GM12878 (cell line): Measurements from ENCODE around the gene VPS54. TPM values are rescaled to one million over a fixed set of nuclear protein-coding genes. Genes with fewer than 3 reads are reported as not detected.

ENCODE experiments used
- ATAC-seq: fragments of 200-7000 bp; cut with Tn5 transposase; 3 replicates; pipeline ENCODE4 v1.9.1; 2020; ENCODE audit warnings: mild to moderate bottlenecking, moderate library complexity
- BruUV-seq: library from RNA; stranded (reverse); fragments of 400-500 nt; replicated peaks from 2 replicates; lab custom pipeline; 2021; lab: Mats Ljungman, UMichigan
- CTCF ChIA-PET: fragments of 300-600 bp; sonication (Branson Sonifier 250); formaldehyde crosslinking; extraction: SDS; loops from one replicate; lab custom pipeline; 2021; ENCODE audit warnings: inconsistent platforms; lab: Yijun Ruan, JAX
- POLR2A ChIA-PET: fragments of 350-600 bp; formaldehyde crosslinking; extraction: SDS; loops from one replicate; lab custom pipeline; 2021; ENCODE audit warnings: inconsistent platforms; lab: Charles Lee
- RAD21 ChIA-PET: fragments of 300-600 bp; sonication (Branson Sonifier 250); formaldehyde crosslinking; loops from one replicate; lab custom pipeline; 2023; ENCODE audit warnings: antibody characterized with exemption; ENCODE audit not compliant: unreplicated experiment; lab: Charles Lee
- SMC1A ChIA-PET: fragments of 300-600 bp; sonication (Branson Sonifier 250); formaldehyde crosslinking; loops from one replicate; lab custom pipeline; 2023; ENCODE audit not compliant: unreplicated experiment, uncharacterized antibody; lab: Charles Lee
- DNase-seq: peaks from one replicate; pipeline ENCODE4 v3.0.0-alpha.2; 2011; ENCODE audit warnings: low read depth, low spot score
- FAIRE-seq: peaks from 3 replicates; lab custom pipeline; 2011; peaks lifted over from hg19 to GRCh38; lab: Jason Lieb, UNC
- H2AFZ ChIP-seq: 2 replicates; pipeline ENCODE4 v1.6.0; 2011; ENCODE audit warnings: low read depth, low read length, control low read depth; ENCODE audit not compliant: control insufficient read depth
- H3K27ac ChIP-seq: 2 replicates; pipeline ENCODE4 v1.5.1; 2011; ENCODE audit warnings: control low read depth; ENCODE audit not compliant: control insufficient read depth, insufficient read depth
- H3K27me3 ChIP-seq, 2 experiments: replicated peaks in 1 of 2; 2 replicates each; pipeline versions ENCODE4 v1.6.0 to v1.6.1; 2011; ENCODE audit warnings: low read length in 1 of 2; ENCODE audit not compliant: control insufficient read depth in 2 of 2, insufficient read depth in 2 of 2
- H3K36me3 ChIP-seq, 2 experiments: 2 replicates each; pipeline ENCODE4 v1.5.1; 2011; ENCODE audit warnings: low read length in 1 of 2; ENCODE audit not compliant: control insufficient read depth in 2 of 2, insufficient read depth in 2 of 2
- H3K4me1 ChIP-seq: 2 replicates; pipeline ENCODE4 v1.6.1; 2011; ENCODE audit warnings: mild to moderate bottlenecking, low read length, moderate library complexity, mixed read lengths; ENCODE audit not compliant: control insufficient read depth, insufficient read depth
- H3K4me2 ChIP-seq: 2 replicates; pipeline ENCODE4 v1.6.0; 2011; ENCODE audit warnings: control low read depth; ENCODE audit not compliant: control insufficient read depth, insufficient read depth
- H3K4me3 ChIP-seq: fragments of 200-600 bp; sonication (generic); 2 replicates; pipeline ENCODE4 v1.5.1; 2016
- H3K79me2 ChIP-seq: 2 replicates; pipeline ENCODE4 v1.6.0; 2011; ENCODE audit warnings: low read length; ENCODE audit not compliant: control insufficient read depth, insufficient read depth
- H3K9ac ChIP-seq: 2 replicates; pipeline ENCODE4 v1.8.0; 2011; ENCODE audit warnings: low read length, control low read depth, mixed read lengths; ENCODE audit not compliant: control insufficient read depth, insufficient read depth
- H3K9me3 ChIP-seq: replicated peaks from 3 replicates; pipeline ENCODE4 v1.5.1; 2011; ENCODE audit warnings: mild to moderate bottlenecking, low read length; ENCODE audit not compliant: control insufficient read depth, insufficient read depth
- H4K20me1 ChIP-seq: 2 replicates; pipeline ENCODE4 v1.6.0; 2011; ENCODE audit not compliant: control insufficient read depth, insufficient read depth
- ATF2 ChIP-seq: IDR thresholded peaks from 2 replicates; pipeline ENCODE4 v1.6.1; 2012; ENCODE audit warnings: low read length, inconsistent platforms
- BMI1 ChIP-seq: fragments of 450-650 bp; IDR thresholded peaks from 2 replicates; pipeline ENCODE4 v1.6.1; 2016; ENCODE audit warnings: mild to moderate bottlenecking, moderate library complexity, borderline replicate concordance
- CTCF ChIP-seq, 3 experiments: IDR thresholded peaks in 2 of 3; conservative IDR thresholded peaks in 1 of 3; 2 replicates each; pipeline ENCODE4 v1.5.1; 2011; ENCODE audit warnings: low read depth in 3 of 3, low read length in 3 of 3, mild to moderate bottlenecking in 3 of 3, control low read depth in 2 of 3, moderate library complexity in 2 of 3, inconsistent platforms in 1 of 3, mixed read lengths in 1 of 3; ENCODE audit not compliant: control insufficient read depth in 2 of 3, insufficient read depth in 1 of 3; ENCODE audit errors: extremely low read depth in 1 of 3
- E2F4 ChIP-seq: IDR thresholded peaks from 2 replicates; pipeline ENCODE4 v1.6.1; 2012; ENCODE audit warnings: low read depth, low read length, improper control_type of control experiment
- ESRRA ChIP-seq: IDR thresholded peaks from 2 replicates; pipeline ENCODE4 v1.6.1; 2012; ENCODE audit warnings: mild to moderate bottlenecking, low read length, improper control_type of control experiment
- EZH2 ChIP-seq: IDR thresholded peaks from 2 replicates; pipeline ENCODE4 v1.6.1; 2012; ENCODE audit warnings: low read depth, mild to moderate bottlenecking, control low read depth, inconsistent platforms, low read length, borderline replicate concordance; ENCODE audit not compliant: control insufficient read depth
- GATAD2B ChIP-seq: fragments of 450-650 bp; conservative IDR thresholded peaks from 2 replicates; pipeline ENCODE4 v1.6.1; 2017; ENCODE audit warnings: low read depth, mild to moderate bottlenecking, moderate library complexity
- KLF5 ChIP-seq: fragments of 450-650 bp; IDR thresholded peaks from 2 replicates; pipeline ENCODE4 v1.6.1; 2014; ENCODE audit warnings: mild to moderate bottlenecking; ENCODE audit not compliant: partially characterized antibody
- NFIC ChIP-seq: IDR thresholded peaks from 2 replicates; pipeline ENCODE4 v1.6.1; 2012; ENCODE audit warnings: low read depth, mild to moderate bottlenecking, inconsistent platforms, low read length, moderate library complexity
- NFYB ChIP-seq: IDR thresholded peaks from 2 replicates; pipeline ENCODE4 v1.6.1; 2011; ENCODE audit warnings: low read depth, mild to moderate bottlenecking, low read length, improper control_type of control experiment, moderate library complexity; ENCODE audit not compliant: insufficient read depth
- NKRF ChIP-seq: fragments of 450-650 bp; conservative IDR thresholded peaks from 2 replicates; pipeline ENCODE4 v1.6.1; 2017; ENCODE audit warnings: mild to moderate bottlenecking, moderate library complexity
- NR2F1 ChIP-seq: fragments of 450-650 bp; conservative IDR thresholded peaks from 2 replicates; pipeline ENCODE4 v1.6.1; 2017; ENCODE audit warnings: mild to moderate bottlenecking
- RCOR1 ChIP-seq: conservative IDR thresholded peaks from 2 replicates; pipeline ENCODE4 v1.6.1; 2012; ENCODE audit warnings: low read depth, low read length, improper control_type of control experiment
- SIX5 ChIP-seq: IDR thresholded peaks from 2 replicates; pipeline ENCODE4 v1.6.1; 2011; ENCODE audit warnings: mild to moderate bottlenecking, low read depth, low read length, moderate library complexity; ENCODE audit not compliant: severe bottlenecking
- ZNF24 ChIP-seq: fragments of 450-650 bp; IDR thresholded peaks from 2 replicates; pipeline ENCODE4 v1.6.1; 2017; ENCODE audit warnings: antibody characterized with exemption, mild to moderate bottlenecking
- ZNF384 ChIP-seq: IDR thresholded peaks from 2 replicates; pipeline ENCODE4 v1.6.1; 2012; ENCODE audit warnings: low read depth, mild to moderate bottlenecking, low read length, improper control_type of control experiment, borderline replicate concordance
- ZNF622 ChIP-seq: fragments of 450-650 bp; IDR thresholded peaks from 2 replicates; pipeline ENCODE4 v1.6.1; 2017; ENCODE audit warnings: mild to moderate bottlenecking, inconsistent platforms
- WGBS: methylation state at CpG from one replicate; pipeline ENCODE4 v1.1.6; 2016; ENCODE audit warnings: low lambda C conversion rate; ENCODE audit not compliant: insufficient replicate concordance, insufficient coverage; ENCODE audit errors: missing lambda C conversion rate; 5-methylcytosine and 5-hydroxymethylcytosine counted together
- in situ Hi-C: fragments of 300-500 bp; cut with MboI; formaldehyde crosslinking; loops from 9 replicates; pipeline ENCODE4 v1.14.3; 2018; ENCODE audit warnings: mixed read lengths
- intact Hi-C: fragments of 100-400 bp; cut with micrococcal nuclease; formaldehyde crosslinking; loops from one replicate; pipeline ENCODE4 v1.14.2; 2022; ENCODE audit not compliant: unreplicated experiment
- polyA plus RNA-seq, 11 experiments: library from polyadenylated mRNA; depleted of rRNA in 4 of 11; unstranded in 6 of 11; stranded (reverse) in 5 of 11; fragments of >200 nt; fragmentation: Nextera tagmentation in 4 of 11; fragmentation: Illumina TruSeq in 1 of 11; extraction: Ambion mirVana in 4 of 11; extraction: Trizol in 1 of 11; gene quantifications; 1 replicate in 1 of 11; 2 replicates in 10 of 11; pipeline versions ENCODE4 v1.2.1 to v1.2.3, GENCODE V29; 2011 to 2016; ENCODE audit warnings: inconsistent platforms in 2 of 11, missing spikeins in 2 of 11, low read depth in 1 of 11
- total RNA-seq, 4 experiments: library from RNA; depleted of rRNA in 3 of 4; stranded (reverse); fragments of >200 nt in 3 of 4; fragmentation: Illumina TruSeq in 1 of 4; extraction: Trizol in 1 of 4; gene quantifications; 2 replicates each; pipeline versions ENCODE4 v1.2.1 to v1.2.3, GENCODE V29; 2013 to 2021

VPS54 gene
- total and polyA plus RNA-seq, 10 of the 15 experiments (the other 5 are each of a cell fraction or from before 2014, with no cell fraction given): 1.6 to 16.2 (median 9.3) TPM

- no peaks in the 10 kb centered on the region for H4K20me1 ChIP-seq
- in situ Hi-C loops: no loop called here
- TF ChIP-seq NR2F1 (no peak), NFIC (no peak), KLF5 (no peak), ESRRA (no peak), E2F4 (no peak), ZNF622 (no peak), NKRF (no peak), EZH2 (no peak), BMI1 (no peak), CTCF (IDR thresholded peaks at IDR 0.05 in 2 of 3, conservative IDR thresholded peaks at IDR 0.05 in 1 of 3; ENCODE audit: control insufficient read depth in 2 of 3, extremely low read depth in 1 of 3, insufficient read depth in 1 of 3, low read depth in 3 of 3, low read length in 3 of 3) (no peak), ATF2 (no peak), GATAD2B (no peak), RCOR1 (no peak), ZNF24 (no peak), ZNF384 (no peak), NFYB (no peak), SIX5 (no peak)
- H3K36me3 ChIP-seq: peaks cover 3 to 23% of the 10 kb centered on the region in 2 experiments
- H2AFZ ChIP-seq: no peak overlapping the region
- ATAC-seq (no peak), DNase-seq (no peak), FAIRE-seq (no peak)
- no TSS peak for BruUV-seq
- intact Hi-C loops: no loop called here
- ChIA-PET CTCF (no interaction called here), SMC1A (no interaction called here), RAD21 (no interaction called here), POLR2A (no interaction called here)
- no peak overlapping the region for H3K4me2 ChIP-seq
- H3K27ac ChIP-seq: no peak overlapping the region
- H3K9me3 ChIP-seq: no peaks in the 10 kb centered on the region
- no peaks in the 10 kb centered on the region for H3K79me2 ChIP-seq
- H3K4me3 ChIP-seq: no peak overlapping the region
- no peaks in the 10 kb centered on the region for H3K27me3 ChIP-seq
- H3K9ac ChIP-seq: no peak overlapping the region
- 93% methylated on average over 1 of the region's 1 CpG for WGBS
- no peaks in the 10 kb centered on the region for H3K4me1 ChIP-seq
These were observed 125.1 kb downstream of the VPS54 start for GRCh38 chr2:63894167-63894566.
